Transverse colon (tissue), 3 donors: ENCODE results near the gene VRK2.

Experiments
- POLR2A ChIP-seq: fragments of 450-650 bp; IDR thresholded peaks from one replicate; pipeline ENCODE4 v1.6.1; 2016; ENCODE audit warnings: antibody characterized with exemption, mild to moderate bottlenecking, moderate library complexity
- TF ChIP-seq, protein P1 (sequence below), 5 experiments: fragments of 200-600 bp in 3 of 5; fragments of 450-650 bp in 2 of 5; sonication (generic) in 3 of 5; IDR thresholded peaks; 1 replicate in 2 of 5; 2 replicates in 3 of 5; pipeline ENCODE4 v1.5.1; 2016 to 2017; ENCODE audit warnings: antibody characterized with exemption in 5 of 5, inconsistent platforms in 3 of 5, mild to moderate bottlenecking in 2 of 5, moderate library complexity in 1 of 5

DNA sequence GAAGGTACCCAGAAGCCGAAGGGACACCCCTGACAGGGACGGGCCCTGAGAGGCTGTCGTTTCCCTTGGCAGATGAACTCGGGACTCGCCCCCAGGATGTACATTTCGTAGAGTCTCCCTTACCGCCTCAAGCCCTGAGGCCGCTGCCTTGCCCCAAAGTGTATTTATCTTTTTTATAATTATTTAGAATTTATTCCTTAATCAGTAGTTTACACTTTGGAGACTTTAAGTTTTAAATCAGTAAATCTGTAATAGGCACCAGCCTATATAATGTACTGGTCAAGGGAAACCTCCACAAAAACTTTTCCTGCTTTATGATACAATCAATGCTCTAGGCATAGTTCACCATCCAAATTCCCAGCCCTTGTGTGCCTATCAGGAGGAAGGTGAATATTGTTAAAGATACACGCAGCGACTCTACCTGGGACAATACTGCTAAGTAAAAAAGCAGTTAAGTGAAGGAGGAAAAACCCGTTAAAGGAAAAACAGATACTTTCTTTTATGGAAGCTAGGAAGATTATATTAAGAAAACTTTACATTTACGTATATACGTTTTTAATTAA is 848 bp downstream of the VRK2 start:
- TF ChIP-seq, protein P1, sequence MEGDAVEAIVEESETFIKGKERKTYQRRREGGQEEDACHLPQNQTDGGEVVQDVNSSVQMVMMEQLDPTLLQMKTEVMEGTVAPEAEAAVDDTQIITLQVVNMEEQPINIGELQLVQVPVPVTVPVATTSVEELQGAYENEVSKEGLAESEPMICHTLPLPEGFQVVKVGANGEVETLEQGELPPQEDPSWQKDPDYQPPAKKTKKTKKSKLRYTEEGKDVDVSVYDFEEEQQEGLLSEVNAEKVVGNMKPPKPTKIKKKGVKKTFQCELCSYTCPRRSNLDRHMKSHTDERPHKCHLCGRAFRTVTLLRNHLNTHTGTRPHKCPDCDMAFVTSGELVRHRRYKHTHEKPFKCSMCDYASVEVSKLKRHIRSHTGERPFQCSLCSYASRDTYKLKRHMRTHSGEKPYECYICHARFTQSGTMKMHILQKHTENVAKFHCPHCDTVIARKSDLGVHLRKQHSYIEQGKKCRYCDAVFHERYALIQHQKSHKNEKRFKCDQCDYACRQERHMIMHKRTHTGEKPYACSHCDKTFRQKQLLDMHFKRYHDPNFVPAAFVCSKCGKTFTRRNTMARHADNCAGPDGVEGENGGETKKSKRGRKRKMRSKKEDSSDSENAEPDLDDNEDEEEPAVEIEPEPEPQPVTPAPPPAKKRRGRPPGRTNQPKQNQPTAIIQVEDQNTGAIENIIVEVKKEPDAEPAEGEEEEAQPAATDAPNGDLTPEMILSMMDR (IDR thresholded peaks at IDR 0.05), result no peak
- TF ChIP-seq POLR2A, result no peak
